Esophagus squamous epithelium (tissue), 5 donors: ENCODE results near the gene TMEM252. TPM values are rescaled to one million over a fixed set of nuclear protein-coding genes. Genes with fewer than 3 reads are reported as not detected.

Source experiments
- DNase-seq: peaks from one replicate; lab custom pipeline; 2025; lab: John Stamatoyannopoulos, UW
- H3K27ac ChIP-seq, 4 donors: fragments of 200-600 bp; sonication (generic); one replicate each; pipeline ENCODE4 v1.5.1; 2016 to 2019; ENCODE audit warnings: mild to moderate bottlenecking in 1 of 4
- H3K27me3 ChIP-seq, 4 donors: fragments of 200-600 bp; sonication (generic); 1 replicate in 3 of 4; 2 replicates in 1 of 4; pipeline versions ENCODE4 v1.5.1 to v1.6.0; 2017 to 2021; ENCODE audit warnings: antibody characterized with exemption in 1 of 4
- H3K36me3 ChIP-seq, 3 donors: fragments of 200-600 bp; sonication (generic); one replicate each; pipeline ENCODE4 v1.5.1; 2016 to 2019
- H3K4me1 ChIP-seq, 3 donors: fragments of 200-600 bp; sonication (generic); one replicate each; pipeline ENCODE4 v1.5.1; 2017 to 2019
- H3K4me3 ChIP-seq, 4 donors: fragments of 200-600 bp; sonication (generic); 1 replicate in 3 of 4; 2 replicates in 1 of 4; pipeline ENCODE4 v1.5.1; 2016 to 2019; ENCODE audit warnings: mild to moderate bottlenecking in 2 of 4, moderate library complexity in 1 of 4
- H3K9me3 ChIP-seq, 3 donors: fragments of 200-600 bp; sonication (generic); one replicate each; pipeline ENCODE4 v1.5.1; 2016 to 2019
- POLR2A ChIP-seq, 4 donors: fragments of 450-650 bp; IDR thresholded peaks; one replicate each; pipeline ENCODE4 v1.6.1; 2017; ENCODE audit warnings: antibody characterized with exemption in 4 of 4, mild to moderate bottlenecking in 4 of 4, moderate library complexity in 3 of 4
- whole genome bisulfite sequencing, 2 donors: methylation state at CpG; one replicate each; pipeline ENCODE4 v1.1.5; 2018; 5-methylcytosine and 5-hydroxymethylcytosine counted together
- intact Hi-C: fragments of 100-400 bp; cut with DNase I; formaldehyde crosslinking; loops from one replicate; pipeline ENCODE4 v1.15.0; 2022
- total RNA-seq, 4 donors: library from RNA; depleted of rRNA; stranded (reverse); fragments of >200 nt; gene quantifications; one replicate each; pipeline ENCODE4 v1.1.0, GENCODE V29; 2016
- TF ChIP-seq, protein P1 (sequence below), 6 experiments: fragments of 450-650 bp in 4 of 6; fragments of 200-600 bp in 2 of 6; sonication (generic) in 2 of 6; IDR thresholded peaks; one replicate each; pipeline ENCODE4 v1.5.1; 2016 to 2019; ENCODE audit warnings: antibody characterized with exemption in 6 of 6, mild to moderate bottlenecking in 4 of 6, moderate library complexity in 4 of 6
- donor health status: DM: yes; HTN: yes; CAD: no.

Gene TMEM252
- total RNA-seq, 4 donors from 2014 or later, result not detected

DNA sequence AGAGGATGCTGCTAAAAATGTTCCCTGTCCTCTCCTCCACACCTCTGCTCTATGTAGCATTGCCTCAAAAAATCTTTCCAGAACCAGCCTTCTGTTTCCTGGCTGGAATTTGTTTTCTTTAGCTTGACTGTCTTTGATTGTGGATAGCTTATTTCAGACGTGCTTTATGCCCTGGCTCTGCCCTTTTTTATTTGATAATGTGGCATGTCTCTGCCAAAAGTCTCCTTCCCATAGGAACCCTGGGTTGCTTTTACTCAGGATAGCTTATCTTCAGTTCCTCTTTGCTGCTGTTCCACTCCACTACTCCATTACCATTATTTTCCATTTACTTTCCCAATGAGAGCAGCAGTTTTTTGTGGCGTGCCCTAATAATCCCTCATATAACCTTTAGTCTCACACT, 885 bp upstream of the TMEM252 start:
- Histone ChIP-seq H3K27ac (peak overlapping the region in 3 of 4 donors; percentile 34 to 67 (median 54)), H3K27me3 (no peaks in the 10 kb centered on the region), H3K4me1 (peaks cover 0 to 17% (median 13%) of the 10 kb centered on the region in 3 donors), H3K9me3 (no peaks in the 10 kb centered on the region), H3K4me3 (no peak overlapping the region), H3K36me3 (no peaks in the 10 kb centered on the region)
- no peak for DNase-seq
- 38 to 39% methylated on average over 2 of the region's 2 CpGs for WGBS, 2 donors
- TF ChIP-seq, protein P1, sequence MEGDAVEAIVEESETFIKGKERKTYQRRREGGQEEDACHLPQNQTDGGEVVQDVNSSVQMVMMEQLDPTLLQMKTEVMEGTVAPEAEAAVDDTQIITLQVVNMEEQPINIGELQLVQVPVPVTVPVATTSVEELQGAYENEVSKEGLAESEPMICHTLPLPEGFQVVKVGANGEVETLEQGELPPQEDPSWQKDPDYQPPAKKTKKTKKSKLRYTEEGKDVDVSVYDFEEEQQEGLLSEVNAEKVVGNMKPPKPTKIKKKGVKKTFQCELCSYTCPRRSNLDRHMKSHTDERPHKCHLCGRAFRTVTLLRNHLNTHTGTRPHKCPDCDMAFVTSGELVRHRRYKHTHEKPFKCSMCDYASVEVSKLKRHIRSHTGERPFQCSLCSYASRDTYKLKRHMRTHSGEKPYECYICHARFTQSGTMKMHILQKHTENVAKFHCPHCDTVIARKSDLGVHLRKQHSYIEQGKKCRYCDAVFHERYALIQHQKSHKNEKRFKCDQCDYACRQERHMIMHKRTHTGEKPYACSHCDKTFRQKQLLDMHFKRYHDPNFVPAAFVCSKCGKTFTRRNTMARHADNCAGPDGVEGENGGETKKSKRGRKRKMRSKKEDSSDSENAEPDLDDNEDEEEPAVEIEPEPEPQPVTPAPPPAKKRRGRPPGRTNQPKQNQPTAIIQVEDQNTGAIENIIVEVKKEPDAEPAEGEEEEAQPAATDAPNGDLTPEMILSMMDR (IDR thresholded peaks at IDR 0.05), result no peak
- no peak for TF ChIP-seq POLR2A (IDR thresholded peaks at IDR 0.05)
- intact Hi-C loops, result no loop called here

DNA sequence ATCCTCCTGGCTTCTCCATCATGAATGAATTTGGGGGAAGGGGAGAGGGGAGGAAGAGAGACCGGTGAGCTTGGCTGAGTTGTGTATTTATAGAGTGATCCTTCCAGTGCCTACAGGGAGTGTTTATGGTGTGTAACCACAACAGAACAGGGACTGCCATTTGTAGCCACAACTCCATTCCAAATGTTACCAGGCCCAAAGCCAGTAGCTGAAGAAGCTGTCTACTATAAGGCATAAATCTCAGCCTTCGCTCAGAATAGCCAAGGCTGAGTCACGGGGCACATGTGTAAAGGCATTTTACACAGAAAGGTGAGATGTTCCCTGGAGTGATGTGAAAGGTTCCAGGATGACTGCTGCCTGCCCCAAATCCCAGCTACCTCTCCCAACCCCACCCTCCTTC, 2.5 kb downstream of the TMEM252 start:
- Histone ChIP-seq H3K27me3 (no peaks in the 10 kb centered on the region), H3K9me3 (no peaks in the 10 kb centered on the region), H3K4me1 (peaks cover 0 to 27% (median 10%) of the 10 kb centered on the region in 3 donors), H3K36me3 (no peaks in the 10 kb centered on the region), H3K27ac (peak overlapping the region in 3 of 4 donors; percentile 32 to 81 (median 45)), H3K4me3 (no peak overlapping the region)
- intact Hi-C loops, result no loop called here
- no peak for TF ChIP-seq POLR2A (IDR thresholded peaks at IDR 0.05)
- TF ChIP-seq, protein P1 (IDR thresholded peaks at IDR 0.05), result no peak
- 53 to 57% methylated on average over 3 of the region's 3 CpGs for WGBS, 2 donors
- DNase-seq, result no peak

GRCh38 chr9:68537616-68537880, 3.1 kb downstream of the TMEM252 start:
- no peak for DNase-seq
- Histone ChIP-seq H3K36me3 (no peaks in the 10 kb centered on the region), H3K27ac (peak overlapping the region in 3 of 4 donors; percentile 32 to 81 (median 45)), H3K27me3 (no peaks in the 10 kb centered on the region), H3K4me3 (no peak overlapping the region), H3K4me1 (peaks cover 0 to 28% (median 10%) of the 10 kb centered on the region in 3 donors), H3K9me3 (no peaks in the 10 kb centered on the region)
- TF ChIP-seq, protein P1 (IDR thresholded peaks at IDR 0.05), result no peak
- TF ChIP-seq POLR2A (IDR thresholded peaks at IDR 0.05), result no peak
- intact Hi-C loops, result no loop called here
- 67 to 76% methylated on average over 1 of the region's 1 CpG for WGBS, 2 donors

DNA sequence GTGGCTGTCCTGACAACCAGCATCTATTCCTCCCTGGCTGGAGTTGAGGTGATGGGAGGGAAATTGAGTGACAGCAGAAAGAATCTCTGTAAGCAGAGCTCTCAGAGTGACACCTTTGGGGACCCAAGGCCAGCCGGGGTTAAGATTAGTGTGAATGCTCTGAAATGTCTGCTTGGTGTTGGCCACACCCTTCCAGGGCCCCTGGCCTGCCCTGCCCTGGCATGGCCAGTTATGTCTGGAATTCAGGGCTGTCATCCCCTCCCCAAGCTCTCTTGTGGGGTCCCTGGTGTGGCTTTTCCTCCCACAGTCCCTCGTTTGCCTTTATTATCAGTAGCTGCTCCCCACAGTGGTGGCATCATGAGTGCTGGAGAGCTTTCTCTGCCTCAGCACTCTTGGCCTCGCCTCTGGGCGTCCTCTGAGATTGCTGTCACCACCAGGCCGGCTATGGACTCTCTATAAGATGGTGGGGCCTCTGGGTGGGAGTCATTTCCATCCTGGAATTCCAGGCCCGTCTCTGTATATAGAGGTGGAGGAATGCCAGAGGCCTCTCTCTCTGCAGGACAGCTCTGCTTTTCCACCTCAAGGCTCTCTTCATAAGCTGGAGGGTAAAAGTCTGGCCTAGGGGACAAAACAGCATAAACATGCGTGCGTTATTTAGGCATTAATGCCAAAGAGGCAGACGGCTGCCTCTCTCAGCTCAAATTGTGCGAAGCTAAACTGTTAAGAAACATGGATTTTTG, 3.6 kb downstream of the TMEM252 start:
- no peaks in the 10 kb centered on the region for H3K36me3 ChIP-seq
- no peaks in the 10 kb centered on the region for H3K27me3 ChIP-seq
- TF ChIP-seq POLR2A (IDR thresholded peaks at IDR 0.05), result no peak
- TF ChIP-seq, protein P1 (IDR thresholded peaks at IDR 0.05), result no peak
- H3K4me3 ChIP-seq, result no peak overlapping the region
- no peaks in the 10 kb centered on the region for H3K9me3 ChIP-seq
- 58 to 61% methylated on average over 5 to 10 of the region's 10 CpGs for WGBS, 2 donors
- peak overlapping the region; percentile 11 to 81 (median 38) for H3K27ac ChIP-seq
- H3K4me1 ChIP-seq, result peaks cover 0 to 27% (median 10%) of the 10 kb centered on the region in 3 donors
- intact Hi-C loops, result no loop called here
- no peak for DNase-seq

DNA sequence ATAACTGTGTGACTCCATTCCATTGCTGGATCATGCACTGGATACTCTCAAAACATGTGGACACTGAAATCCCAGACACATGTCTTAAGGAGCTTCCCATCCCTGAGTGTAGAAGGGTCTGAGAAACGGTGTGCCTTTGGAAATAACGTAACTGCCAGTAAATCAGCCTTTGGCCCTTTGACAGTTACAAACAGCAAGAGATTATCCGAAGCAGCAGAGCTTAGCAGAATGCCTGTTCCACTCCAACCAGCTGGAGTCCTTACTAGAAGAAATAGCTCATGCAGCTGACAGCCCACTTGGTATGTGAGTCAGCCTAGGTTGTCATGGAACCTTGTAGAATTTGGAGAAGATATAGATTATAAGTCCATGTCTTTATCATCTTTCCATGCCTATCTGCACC, 7.0 kb downstream of the TMEM252 start:
- H3K36me3 ChIP-seq, result peaks cover 0 to 13% (median 0%) of the 10 kb centered on the region in 3 donors
- peak overlapping the region in 1 of 4 donors; percentile 10 for H3K27ac ChIP-seq
- H3K4me3 ChIP-seq, result no peak overlapping the region
- H3K27me3 ChIP-seq, result no peaks in the 10 kb centered on the region
- TF ChIP-seq, protein P1 (IDR thresholded peaks at IDR 0.05), result no peak
- no peak for TF ChIP-seq POLR2A (IDR thresholded peaks at IDR 0.05)
- DNase-seq, result no peak
- intact Hi-C loops, result no loop called here
- no peaks in the 10 kb centered on the region for H3K9me3 ChIP-seq
- peaks cover 0 to 21% (median 4%) of the 10 kb centered on the region in 3 donors for H3K4me1 ChIP-seq
- WGBS, 2 donors, result 37 to 57% methylated on average over 2 to 3 of the region's 3 CpGs
